22Rv1 (cell line): Measurements from ENCODE around the gene EEIG1.
A peak's percentile ranks its signal among the peaks of the same experiment; 100 is the strongest.

Experiments used
- CTCF ChIP-seq: fragments of 450-650 bp; IDR thresholded peaks from 2 replicates; pipeline ENCODE4 v1.5.1; 2017; ENCODE audit warnings: mild to moderate bottlenecking
- ZFX ChIP-seq: fragments of 450-650 bp; IDR thresholded peaks from 2 replicates; pipeline ENCODE4 v1.6.1; 2017; ENCODE audit warnings: antibody characterized with exemption, borderline replicate concordance

GRCh38 chr9:128020692-128021091, 39.9 kb upstream of the EEIG1 start:
- TF ChIP-seq CTCF (peak; percentile 34), ZFX (no peak)
